NCI-H748 (cell line): Measurements from ENCODE around the gene ATP1A3.

ENCODE experiments used
- DNase-seq: peaks from one replicate; lab custom pipeline; 2025; ENCODE audit not compliant: unreplicated experiment; lab: John Stamatoyannopoulos, UW

The ATP1A3 gene

GRCh38 chr19:41918095-41918494 is 75.9 kb downstream of the ATP1A3 start:
- no peak for DNase-seq

- no peak for DNase-seq
These were observed 76.4 kb downstream of the ATP1A3 start for GRCh38 chr19:41917676-41918075.
